ENCODE measurements around the gene TNFSF15. TPM values are rescaled to one million over a fixed set of nuclear protein-coding genes. Genes with fewer than 3 reads are reported as not detected.
A peak's percentile ranks its signal among the peaks of the same experiment; 100 is the strongest.

The TNFSF15 gene
- 0.05 TPM for polyA plus RNA-seq (2013, experiment 1 of 2; ENCODE audit: insufficient read length)
- polyA plus RNA-seq (2013, experiment 2 of 2; ENCODE audit: insufficient read length) = 0.04 TPM

GRCh38 chr9:114805670-114806525, at the start of gene TNFSF15:
TSS of gene TNFSF15 (minus strand) at chr9:114806039. CDS start at chr9:114806012, 27 bp downstream.
- DNase-seq = peak; percentile 19

- peak; percentile 34 for DNase-seq
These were observed 49.6 kb upstream of the TNFSF15 start for GRCh38 chr9:114855488-114855887.

GRCh38 chr9:114854736-114855355, 49.0 kb upstream of the TNFSF15 start:
- DNase-seq = no peak

GRCh38 chr9:114853071-114853855, 47.4 kb upstream of the TNFSF15 start:
- no peak for DNase-seq

GRCh38 chr9:114852050-114852594, 46.3 kb upstream of the TNFSF15 start:
- peak; percentile 60 for DNase-seq

GRCh38 chr9:114851306-114851705, 45.5 kb upstream of the TNFSF15 start:
- DNase-seq = no peak

- peak; percentile 73 for DNase-seq
These were observed 45.0 kb upstream of the TNFSF15 start for GRCh38 chr9:114850871-114851270.

GRCh38 chr9:114849450-114849849, 43.6 kb upstream of the TNFSF15 start:
- peak; percentile 84 for DNase-seq

- DNase-seq = no peak
These were observed 41.9 kb upstream of the TNFSF15 start for GRCh38 chr9:114847492-114848417.

GRCh38 chr9:114845373-114845772, 39.5 kb upstream of the TNFSF15 start:
- DNase-seq = no peak

GRCh38 chr9:114844766-114845165, 38.9 kb upstream of the TNFSF15 start:
- no peak for DNase-seq

- DNase-seq = peak; percentile 66
These were observed 32.1 kb upstream of the TNFSF15 start for GRCh38 chr9:114837923-114838322.

GRCh38 chr9:114836769-114837168, 30.9 kb upstream of the TNFSF15 start:
- DNase-seq = peak; percentile 68

GRCh38 chr9:114834386-114834785, 28.5 kb upstream of the TNFSF15 start:
- no peak for DNase-seq

- no peak for DNase-seq
These were observed 24.7 kb upstream of the TNFSF15 start for GRCh38 chr9:114830546-114830945.

- DNase-seq = no peak
These were observed 24.0 kb upstream of the TNFSF15 start for GRCh38 chr9:114829574-114830440.

- DNase-seq = no peak
These were observed 22.4 kb upstream of the TNFSF15 start for GRCh38 chr9:114828303-114828650.

- DNase-seq = no peak
These were observed 21.9 kb upstream of the TNFSF15 start for GRCh38 chr9:114827641-114828302.

GRCh38 chr9:114826431-114826830, 20.6 kb upstream of the TNFSF15 start:
- no peak for DNase-seq
